Activated naive CD4-positive, alpha-beta T cell (primary cell): ENCODE measurements around the gene KRTAP10-2.
"Not testable (repeated sequence)": the region's sequence is repeated elsewhere in the genome, so short reads cannot be mapped to it uniquely, and the experiment has no call there.

Experiments used
- DNase-seq, 4 experiments: peaks; one replicate each; lab custom pipeline; 2025; lab: John Stamatoyannopoulos, UW

The KRTAP10-2 gene

GRCh38 chr21:44513389-44514217, 37.7 kb downstream of the KRTAP10-2 start:
- DNase-seq = no peak

DNA sequence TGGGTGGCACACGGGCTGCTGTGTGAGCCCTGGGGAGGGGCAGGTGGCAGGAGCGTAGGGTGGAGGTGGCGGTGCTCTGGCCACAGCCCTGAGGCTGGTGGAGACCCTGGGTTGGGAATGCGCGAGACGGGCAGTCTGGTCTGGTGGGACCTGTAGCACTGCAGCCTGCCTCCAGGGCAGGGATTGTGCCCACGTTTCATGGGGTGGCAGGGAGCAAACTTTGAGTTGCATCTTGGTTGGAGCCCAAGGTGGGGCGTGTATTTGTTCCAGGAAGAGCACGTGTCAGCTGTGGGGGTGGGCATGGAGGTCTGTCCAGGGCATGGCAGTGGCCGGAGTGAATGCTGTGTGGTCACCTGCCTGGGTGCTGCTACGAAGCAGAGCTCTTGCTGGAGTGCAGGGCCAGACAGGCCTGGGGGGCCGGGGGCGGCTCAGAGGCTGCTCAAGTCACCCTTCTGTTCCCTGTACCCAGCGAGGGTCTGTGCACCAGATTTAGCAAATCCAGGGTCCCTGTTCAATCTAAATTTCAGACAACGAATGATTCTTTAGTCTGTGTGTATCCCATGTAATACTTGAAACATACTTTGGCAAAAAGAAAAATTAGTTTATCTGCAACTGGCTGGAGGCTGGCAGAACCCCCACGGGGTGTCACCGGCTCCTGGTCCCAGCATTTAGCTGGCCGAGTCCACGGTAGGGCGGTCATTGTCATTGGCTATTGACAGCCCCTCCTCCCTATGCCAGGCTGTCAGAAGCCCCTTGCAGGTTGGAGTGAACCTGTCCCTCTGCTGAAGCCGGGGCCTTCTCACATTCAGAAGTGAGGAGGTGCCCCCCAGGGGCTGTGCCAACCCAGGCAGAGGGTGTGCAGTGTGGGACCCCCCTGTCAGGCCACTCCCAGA, 38.6 kb downstream of the KRTAP10-2 start:
- no peak for DNase-seq

GRCh38 chr21:44511938-44512275, 39.4 kb downstream of the KRTAP10-2 start:
- no peak for DNase-seq

DNA sequence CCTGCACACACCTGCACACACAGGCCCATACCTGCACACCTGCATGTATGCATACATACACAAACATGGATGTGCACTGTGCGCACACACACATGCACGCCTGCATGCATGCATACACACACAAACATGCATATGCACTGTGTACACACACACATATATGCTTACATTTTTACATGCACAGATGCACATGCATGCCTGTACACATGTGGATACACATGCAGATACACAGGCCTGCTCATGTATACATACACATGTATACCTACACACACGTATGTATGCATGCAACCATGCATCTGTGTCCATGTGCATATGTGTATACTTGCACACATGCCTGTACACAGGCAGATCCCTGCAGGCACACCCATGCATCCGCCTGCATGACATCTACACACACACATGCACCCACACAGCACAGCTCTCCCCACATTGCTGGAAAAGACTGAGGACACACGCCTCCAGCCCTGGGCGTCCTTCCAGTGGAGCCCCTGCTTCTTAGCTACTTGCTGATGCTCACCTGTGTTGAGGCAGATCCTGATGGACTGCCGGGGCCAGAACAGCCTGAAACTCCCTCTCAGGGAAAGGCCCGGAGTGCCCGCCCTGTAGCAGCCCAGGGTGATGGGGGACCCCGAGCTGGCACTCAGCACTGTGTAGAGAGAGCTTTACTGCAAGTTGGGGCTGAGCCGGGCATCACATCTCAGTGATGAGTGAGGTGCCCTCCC, 39.9 kb downstream of the KRTAP10-2 start:
- no peak for DNase-seq

- DNase-seq = peak; percentile 52 to 87 (median 72)
Measured at GRCh38 chr21:44510508-44511218, 40.6 kb downstream of the KRTAP10-2 start.

DNA sequence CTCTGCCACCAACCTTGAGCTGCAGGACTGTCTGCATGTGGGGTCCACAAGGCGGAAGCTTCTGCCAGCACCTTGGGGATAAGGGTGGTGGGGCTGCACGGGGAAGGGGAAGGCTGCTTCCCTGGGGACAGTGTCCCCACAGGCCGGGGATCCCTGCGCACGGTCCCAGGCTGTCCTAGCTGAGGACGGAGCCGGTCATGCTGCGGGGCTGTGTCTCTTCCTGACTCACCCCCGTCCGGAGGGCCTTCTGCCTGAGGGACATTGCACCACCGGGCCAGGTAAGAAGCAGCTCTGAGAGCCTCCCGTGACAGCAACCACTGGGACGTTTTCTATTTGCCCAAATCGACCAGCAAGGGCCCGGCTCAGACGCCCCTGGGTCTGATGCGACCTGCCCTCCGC, 41.2 kb downstream of the KRTAP10-2 start:
- no peak for DNase-seq

- no peak for DNase-seq
Measured at GRCh38 chr21:44509539-44509938, 41.8 kb downstream of the KRTAP10-2 start.

GRCh38 chr21:44508711-44509445, 42.4 kb downstream of the KRTAP10-2 start:
- DNase-seq = no peak

DNA sequence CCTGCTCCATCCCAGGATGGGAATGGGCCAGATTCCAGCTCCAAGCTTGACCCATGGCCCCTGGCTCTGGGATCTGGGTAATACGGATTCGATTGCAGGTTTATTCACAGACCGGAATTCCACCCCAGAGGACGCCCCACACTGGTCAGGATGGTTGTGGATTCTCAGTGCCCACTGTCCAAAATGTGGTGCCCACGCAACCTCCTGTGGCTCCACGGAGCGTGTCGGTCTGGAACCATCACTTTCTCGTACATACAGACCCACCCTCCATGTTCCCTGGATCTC, 42.9 kb downstream of the KRTAP10-2 start:
- no peak for DNase-seq

GRCh38 chr21:44507673-44508425, 43.5 kb downstream of the KRTAP10-2 start:
- no peak for DNase-seq

DNA sequence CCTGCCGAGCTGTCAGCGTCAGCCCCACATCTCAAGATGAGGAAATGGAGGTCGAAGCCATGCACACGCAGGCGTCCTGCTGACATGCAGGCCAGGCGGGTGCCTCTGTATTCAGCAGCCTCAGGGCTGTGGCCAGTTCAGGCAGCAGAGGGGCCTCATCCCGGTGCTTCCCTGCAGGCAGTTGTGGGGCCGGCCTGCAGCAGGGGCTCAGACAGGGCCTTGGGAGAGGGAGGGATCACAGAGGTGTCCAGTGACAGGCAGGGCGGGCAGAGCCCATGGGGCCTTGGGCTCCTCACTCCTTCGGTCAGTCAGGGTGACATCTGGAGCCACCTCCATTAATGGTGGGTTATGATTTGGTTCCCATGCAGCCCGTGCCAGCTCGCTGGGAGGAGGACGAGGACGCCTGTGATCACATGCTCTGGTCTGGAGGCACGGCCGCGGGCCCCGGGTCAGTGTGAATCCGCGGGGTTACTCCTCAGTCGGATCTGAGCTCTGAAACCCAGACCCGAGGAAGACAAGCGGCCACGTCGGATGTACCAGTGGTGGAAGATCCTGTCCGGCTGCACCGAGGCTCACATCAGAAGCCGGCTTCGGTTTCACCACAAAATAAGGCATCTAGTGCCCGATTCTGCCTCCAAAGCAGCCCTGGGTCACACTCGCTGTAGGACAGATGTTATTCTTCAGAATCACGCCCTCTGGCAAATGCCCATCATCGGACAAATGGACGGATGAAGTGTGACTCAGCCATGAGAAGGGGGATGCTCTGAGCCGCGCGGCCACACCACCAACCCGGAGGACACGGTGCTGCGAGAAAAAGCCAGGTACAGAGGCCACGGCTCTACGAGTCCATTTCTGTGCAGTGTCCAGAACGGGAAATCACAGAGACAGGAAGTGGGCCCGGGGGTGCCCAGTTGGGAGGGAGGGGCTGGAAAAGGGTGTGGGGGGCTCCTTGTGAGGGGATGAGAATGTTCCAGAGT, 44.7 kb downstream of the KRTAP10-2 start:
- no peak for DNase-seq

GRCh38 chr21:44505673-44506278, 45.5 kb downstream of the KRTAP10-2 start:
- DNase-seq = no peak

DNA sequence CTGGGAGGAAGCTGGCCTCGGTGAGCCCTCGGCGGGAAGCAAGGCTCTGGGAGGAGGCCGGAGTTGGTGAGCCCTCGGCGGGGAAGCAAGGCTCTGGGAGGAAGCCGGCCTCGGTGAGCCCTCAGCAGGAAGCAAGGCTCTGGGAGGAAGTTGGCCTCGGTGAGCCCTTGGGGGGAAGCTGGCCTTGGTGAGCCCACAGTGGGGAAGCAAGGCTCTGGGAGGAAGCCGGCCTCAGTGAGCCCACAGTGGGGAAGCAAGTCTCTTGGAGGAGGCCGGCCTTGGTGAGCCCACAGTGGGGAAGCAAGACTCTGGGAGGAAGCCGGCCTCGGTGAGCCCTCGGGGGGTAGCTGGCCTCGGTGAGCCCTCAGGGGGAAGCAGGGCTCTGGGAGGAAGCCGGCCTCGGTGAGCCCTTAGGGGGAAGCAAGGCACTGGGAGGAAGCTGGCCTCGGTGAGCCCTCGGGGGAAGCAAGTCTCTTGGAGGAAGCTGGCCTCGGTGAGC, 47.4 kb downstream of the KRTAP10-2 start:
- no peak for DNase-seq

- not testable (repeated sequence) for DNase-seq
Measured at GRCh38 chr21:44503006-44503889, 48.1 kb downstream of the KRTAP10-2 start.

- DNase-seq = no peak
Measured at GRCh38 chr21:44502171-44502958, 48.9 kb downstream of the KRTAP10-2 start.
